ENCODE results near the gene FUT7. TPM values are rescaled to one million over a fixed set of nuclear protein-coding genes. Genes with fewer than 3 reads are reported as not detected.
A peak's percentile ranks its signal among the peaks of the same experiment; 100 is the strongest.

The FUT7 gene
- total RNA-seq, 1 experiment from 2014 or later: not detected

DNA sequence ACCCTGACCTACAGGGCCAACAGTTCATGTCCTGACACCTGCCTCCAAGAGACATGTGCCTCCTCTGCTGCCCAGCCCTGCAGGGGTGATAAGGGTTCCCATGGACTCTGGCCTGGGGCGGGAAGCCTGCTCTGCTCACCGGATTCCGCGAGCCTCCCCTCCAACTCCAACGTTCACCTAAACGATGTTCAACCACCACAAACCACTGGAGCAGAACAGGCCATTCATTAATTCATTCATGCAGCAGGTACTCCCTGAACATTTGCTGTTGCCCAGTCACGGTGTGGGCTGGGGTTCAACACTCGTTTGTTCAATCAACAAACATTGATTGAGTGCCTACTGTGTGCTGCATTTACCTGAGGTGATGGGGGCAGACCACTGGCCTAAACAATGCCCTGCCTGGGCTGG, 42.1 kb upstream of the FUT7 start:
- H3K4me2 ChIP-seq (ENCODE audit: insufficient read depth, insufficient read length, low read length): no peak overlapping the region
- no peak overlapping the region for H4K8ac ChIP-seq (replicated peaks; ENCODE audit: insufficient read length, low read depth, low read length)
- Mint-ChIP-seq H3K4me3 (peak overlapping the region in 1 of 2 experiments; percentile 42; a peak in 2 of 5 replicates), H3K27me3 (ENCODE audit: low read depth) (peaks cover 34% of the 10 kb centered on the region), H3K9me3 (no peaks in the 10 kb centered on the region; a peak in 1 of 5 replicates), H3K4me1 (peaks cover 17 to 29% of the 10 kb centered on the region in 2 experiments), H3K27ac (peak overlapping the region in 1 of 3 experiments; percentile 88; a peak in 1 of 7 replicates), H3K36me3 (ENCODE audit: insufficient read depth in 1 of 3, low read depth in 3 of 3) (no peaks in the 10 kb centered on the region)
- peaks cover 7% of the 10 kb centered on the region; the same call in 1 of the 2 replicates for H3K4me1 ChIP-seq (ENCODE audit: insufficient read depth, low read length)
- H3K27me3 ChIP-seq (ENCODE audit: insufficient read depth, low read length): peaks cover 7% of the 10 kb centered on the region; the same call in 1 of the 2 replicates
- no peaks in the 10 kb centered on the region for H3K79me2 ChIP-seq (ENCODE audit: insufficient read depth, low read length)
- H3K56ac ChIP-seq (ENCODE audit: insufficient read length, low read depth, low read length): no peak overlapping the region
- WGBS (ENCODE audit: extremely low coverage, insufficient read length, low lambda C conversion rate): no CpG with 5 or more reads among the region's 8 CpGs
- peak overlapping the region; percentile 31 for H4K91ac ChIP-seq (ENCODE audit: insufficient read length, low read depth, low read length)
- no peak overlapping the region for H2BK120ac ChIP-seq (ENCODE audit: low read depth, low read length, poor library complexity, severe bottlenecking)
- no peak overlapping the region for H2AFZ ChIP-seq (ENCODE audit: low read length)
- no peak for DNase-seq
- H3K4ac ChIP-seq (ENCODE audit: low read depth, low read length): no peak overlapping the region
- no peaks in the 10 kb centered on the region for H3K9me3 ChIP-seq (ENCODE audit: control insufficient read depth, low read depth, low read length)
- H3K79me1 ChIP-seq (ENCODE audit: insufficient read depth, low read depth, low read length, poor library complexity, severe bottlenecking): no peaks in the 10 kb centered on the region
- H3K18ac ChIP-seq (ENCODE audit: insufficient read length, low read depth, low read length): no peak overlapping the region
- TF ChIP-seq, protein P1, sequence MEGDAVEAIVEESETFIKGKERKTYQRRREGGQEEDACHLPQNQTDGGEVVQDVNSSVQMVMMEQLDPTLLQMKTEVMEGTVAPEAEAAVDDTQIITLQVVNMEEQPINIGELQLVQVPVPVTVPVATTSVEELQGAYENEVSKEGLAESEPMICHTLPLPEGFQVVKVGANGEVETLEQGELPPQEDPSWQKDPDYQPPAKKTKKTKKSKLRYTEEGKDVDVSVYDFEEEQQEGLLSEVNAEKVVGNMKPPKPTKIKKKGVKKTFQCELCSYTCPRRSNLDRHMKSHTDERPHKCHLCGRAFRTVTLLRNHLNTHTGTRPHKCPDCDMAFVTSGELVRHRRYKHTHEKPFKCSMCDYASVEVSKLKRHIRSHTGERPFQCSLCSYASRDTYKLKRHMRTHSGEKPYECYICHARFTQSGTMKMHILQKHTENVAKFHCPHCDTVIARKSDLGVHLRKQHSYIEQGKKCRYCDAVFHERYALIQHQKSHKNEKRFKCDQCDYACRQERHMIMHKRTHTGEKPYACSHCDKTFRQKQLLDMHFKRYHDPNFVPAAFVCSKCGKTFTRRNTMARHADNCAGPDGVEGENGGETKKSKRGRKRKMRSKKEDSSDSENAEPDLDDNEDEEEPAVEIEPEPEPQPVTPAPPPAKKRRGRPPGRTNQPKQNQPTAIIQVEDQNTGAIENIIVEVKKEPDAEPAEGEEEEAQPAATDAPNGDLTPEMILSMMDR (conservative IDR thresholded peaks at IDR 0.05): no peak
- H2BK5ac ChIP-seq (ENCODE audit: insufficient read length, low read length): no peak overlapping the region
- no peak overlapping the region for H3T11ph ChIP-seq (ENCODE audit: low read length)
- H4K20me1 ChIP-seq (ENCODE audit: control insufficient read depth, insufficient read depth, insufficient read length): no peaks in the 10 kb centered on the region
- peaks cover 17% of the 10 kb centered on the region for H3K23me2 ChIP-seq (ENCODE audit: insufficient read length, low read depth, low read length, poor library complexity, severe bottlenecking)
- no peak overlapping the region for H2BK20ac ChIP-seq (ENCODE audit: low read depth, low read length, poor library complexity, severe bottlenecking)
- H3K27ac ChIP-seq (ENCODE audit: insufficient read length, low read depth, low read length): no peak overlapping the region
- no peak overlapping the region for H3K23ac ChIP-seq (ENCODE audit: insufficient read length, low read depth, low read length)
- H2BK15ac ChIP-seq (ENCODE audit: low read depth, low read length): no peak overlapping the region
- no peak overlapping the region for H3K9ac ChIP-seq (ENCODE audit: extremely low read depth, insufficient read length, low read length)
- H2BK12ac ChIP-seq (ENCODE audit: insufficient read length, low read depth, low read length): no peak overlapping the region
- H2AK5ac ChIP-seq (ENCODE audit: insufficient read length, low read length): no peak overlapping the region
- H4K5ac ChIP-seq (ENCODE audit: insufficient read length, low read depth, low read length): no peak overlapping the region
- H3K14ac ChIP-seq (ENCODE audit: insufficient read depth, low read length): no peak overlapping the region

All from H9 (cell line).